Loucy (cell line): ENCODE results near the gene APOF.

Source experiments
- CTCF ChIP-seq: fragments of 200-600 bp; sonication (generic); conservative IDR thresholded peaks from 2 replicates; pipeline ENCODE4 v1.5.1; 2014; ENCODE audit warnings: mild to moderate bottlenecking, antibody characterized with exemption, low read length
- EZH2phosphoT487 ChIP-seq: fragments of 200-600 bp; IDR thresholded peaks from 2 replicates; pipeline ENCODE4 v1.6.1; 2018; ENCODE audit warnings: antibody characterized with exemption, mild to moderate bottlenecking, moderate library complexity, borderline replicate concordance

- no peak for TF ChIP-seq CTCF
- no peak for TF ChIP-seq EZH2phosphoT487
Observed at GRCh38 chr12:56321027-56321426, 41.6 kb downstream of the APOF start.
